ENCODE measurements around the gene SLC10A1. TPM values are rescaled to one million over a fixed set of nuclear protein-coding genes. Genes with fewer than 3 reads are reported as not detected.

SLC10A1 gene
- total and polyA plus RNA-seq, 2 of the 8 experiments (the other 6 are each of a cell fraction or from before 2014, with no cell fraction given): not detected

DNA sequence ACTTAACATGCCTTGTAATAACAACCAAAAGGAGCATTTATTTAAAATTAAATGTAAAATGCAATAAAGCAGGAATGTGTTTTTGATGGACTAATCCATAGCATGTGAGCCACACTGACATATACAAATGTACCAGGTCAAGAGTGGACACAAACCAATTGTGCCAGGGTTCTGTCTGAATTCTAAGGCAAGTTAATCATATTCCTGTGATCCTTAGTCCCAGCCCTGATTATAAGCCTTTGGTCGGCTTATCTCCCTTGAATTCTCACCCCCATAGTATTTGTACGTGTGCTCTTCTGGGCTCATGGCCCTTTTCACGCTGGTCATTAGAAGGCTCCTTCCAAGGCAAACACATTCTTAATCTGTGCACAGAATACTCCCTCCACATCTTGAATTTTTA is 40.7 kb downstream of the SLC10A1 start:
- H2BK5ac ChIP-seq (ENCODE audit: low read depth, low read length): no peak overlapping the region
- DNase-seq (ENCODE audit: low read depth in 1 of 2, low spot score in 2 of 2) (no peak), FAIRE-seq (no peak)
- H4K5ac ChIP-seq (ENCODE audit: insufficient read length, low read depth, low read length): no peak overlapping the region
- H3K4me3 ChIP-seq (ENCODE audit: extremely low read depth in 1 of 4, insufficient read depth in 2 of 4, low read depth in 3 of 4, low read length in 4 of 4): no peak overlapping the region
- H2AK5ac ChIP-seq (ENCODE audit: low read depth, low read length): no peak overlapping the region
- no peak overlapping the region for H2AFZ ChIP-seq (ENCODE audit: low read length)
- no peak overlapping the region for H2BK120ac ChIP-seq (replicated peaks; ENCODE audit: low read depth, low read length)
- H2BK15ac ChIP-seq (ENCODE audit: low read length): no peak overlapping the region
- no peaks in the 10 kb centered on the region for H3K23me2 ChIP-seq (ENCODE audit: low read depth, low read length)
- no peaks in the 10 kb centered on the region for H4K20me1 ChIP-seq (replicated peaks in 1 of 2; ENCODE audit: control insufficient read depth in 1 of 2, insufficient read depth in 2 of 2, low read length in 2 of 2)
- no peaks in the 10 kb centered on the region for H3K79me1 ChIP-seq (ENCODE audit: low read depth, low read length)
- CTCF ChIA-PET (ENCODE audit: partially characterized antibody): interaction anchor here (1.4 kb wide), 1 partner anchor 257 kb away, joined by 4 read pairs; no protein-coding TSS in a partner anchor
- H3K4me2 ChIP-seq (ENCODE audit: insufficient read depth in 1 of 2, low read depth in 2 of 2, low read length in 2 of 2): no peak overlapping the region
- H4K8ac ChIP-seq (ENCODE audit: extremely low read depth, insufficient read depth, low read length): no peak overlapping the region
- H3K9me3 ChIP-seq (ENCODE audit: insufficient read depth in 2 of 2, low read depth in 1 of 2, low read length in 1 of 2): no peaks in the 10 kb centered on the region
- no peak overlapping the region for H3K27ac ChIP-seq (ENCODE audit: low read depth, low read length)
- H3K79me2 ChIP-seq (ENCODE audit: control insufficient read depth in 1 of 2, insufficient read depth in 2 of 2, low read length in 2 of 2): no peaks in the 10 kb centered on the region
- H4K91ac ChIP-seq (replicated peaks; ENCODE audit: insufficient read length, low read length): no peak overlapping the region
- H3K14ac ChIP-seq (ENCODE audit: insufficient read length): no peak overlapping the region
- H3K56ac ChIP-seq (replicated peaks; ENCODE audit: insufficient read length, low read depth, low read length): no peak overlapping the region
- H3K4me1 ChIP-seq (replicated peaks in 1 of 4; ENCODE audit: control insufficient read depth in 3 of 4, insufficient read depth in 4 of 4, low read length in 3 of 4): 0 out of 7 replicates have a peak, but pooled peaks cover 0 to 2% (median 0%) of the 10 kb centered on the region in 4 experiments
- TF ChIP-seq POU5F1 (IDR thresholded peaks at IDR 0.05; ENCODE audit: low read depth, low read length): no peak
- no peak for TF ChIP-seq BCL11A (IDR thresholded peaks at IDR 0.05; ENCODE audit: low read depth in 2 of 2, low read length in 2 of 2)
- TF ChIP-seq BACH1 (IDR thresholded peaks at IDR 0.05; ENCODE audit: low read length): no peak
- TF ChIP-seq HDAC6 (IDR thresholded peaks at IDR 0.05; ENCODE audit: low read depth, low read length): no peak
- TF ChIP-seq RBBP5 (IDR thresholded peaks at IDR 0.05; ENCODE audit: borderline replicate concordance, low read depth, low read length): no peak
- no peak for TF ChIP-seq TEAD4 (IDR thresholded peaks at IDR 0.05; ENCODE audit: low read depth, low read length)
- no peak for TF ChIP-seq SUZ12 (IDR thresholded peaks at IDR 0.05; ENCODE audit: low read length)
- TF ChIP-seq CREB1 (IDR thresholded peaks at IDR 0.05): no peak
- TF ChIP-seq BRCA1 (IDR thresholded peaks at IDR 0.05; ENCODE audit: low read depth, low read length): no peak
- TF ChIP-seq POLR2AphosphoS5 (IDR thresholded peaks at IDR 0.05; ENCODE audit: low read depth, low read length): no peak
- no peak for TF ChIP-seq CBX8 (IDR thresholded peaks at IDR 0.05; ENCODE audit: borderline replicate concordance, low read depth, low read length)
- TF ChIP-seq JUN (IDR thresholded peaks at IDR 0.05; ENCODE audit: low read depth, low read length): no peak
- no peak for TF ChIP-seq CEBPB (IDR thresholded peaks at IDR 0.05; ENCODE audit: low read depth, low read length)
- no peak for TF ChIP-seq GABPA (IDR thresholded peaks at IDR 0.05; ENCODE audit: borderline replicate concordance, insufficient read depth, low read length)
- no peaks in the 10 kb centered on the region for H3K36me3 ChIP-seq (ENCODE audit: control insufficient read depth in 2 of 4, insufficient read depth in 4 of 4, low read length in 3 of 4)
- 93% methylated on average over 3 of the region's 3 CpGs; no CpG with 5 or more reads in 1 of the 2 experiments for WGBS, 2 experiments (ENCODE audit: extremely low coverage in 1 of 2, insufficient coverage in 1 of 2, insufficient read length in 1 of 2, insufficient replicate concordance in 2 of 2, low coverage in 1 of 2, low lambda C conversion rate in 2 of 2, missing lambda C conversion rate in 1 of 2)
- no peaks in the 10 kb centered on the region for H3K27me3 ChIP-seq (replicated peaks in 1 of 4; ENCODE audit: control insufficient read depth in 3 of 4, extremely low read depth in 1 of 4, insufficient read depth in 3 of 4, low read length in 3 of 4)
- H3K4ac ChIP-seq (replicated peaks; ENCODE audit: insufficient read length, low read depth, low read length): no peak overlapping the region
- no peak overlapping the region for H2BK12ac ChIP-seq (ENCODE audit: low read depth, low read length)
- no peak overlapping the region for H2BK20ac ChIP-seq (ENCODE audit: low read length)
- no peak overlapping the region for H3K23ac ChIP-seq (ENCODE audit: insufficient read length)
- POLR2A ChIA-PET (ENCODE audit: partially characterized antibody): interaction anchor here (5.0 kb wide), 1 partner anchor 11 kb away, joined by 39 read pairs; the partner anchor contains the start of gene SRSF5
- no peak overlapping the region for H3K9ac ChIP-seq (replicated peaks in 1 of 4; ENCODE audit: extremely low read depth in 1 of 4, low read depth in 3 of 4, low read length in 3 of 4)
- H3K18ac ChIP-seq (ENCODE audit: extremely low read depth, low read length): no peak overlapping the region

Measured in H1 (cell line).